HG03039 (cell line): ENCODE data around the gene F8.
A peak's percentile ranks its signal among the peaks of the same experiment; 100 is the strongest.
"Not testable (repeated sequence)": the region's sequence is repeated elsewhere in the genome, so short reads cannot be mapped to it uniquely, and the experiment has no call there.

ENCODE experiments used
- ATAC-seq: cut with Tn5 transposase; IDR thresholded peaks from one replicate; pipeline ENCODE4 v1.9.1; 2021; ENCODE audit warnings: mild to moderate bottlenecking, moderate library complexity; ENCODE audit not compliant: unreplicated experiment

The F8 gene

GRCh38 chrX:155035688-155036087 is 13.2 kb upstream of the F8 start:
- ATAC-seq: no peak

- ATAC-seq: no peak
These were observed 9.1 kb upstream of the F8 start for GRCh38 chrX:155031657-155032056.

GRCh38 chrX:155028877-155029291 is 6.4 kb upstream of the F8 start:
- no peak for ATAC-seq

- no peak for ATAC-seq
These were observed 5.6 kb upstream of the F8 start for GRCh38 chrX:155028129-155028528.

GRCh38 chrX:155027509-155028066 is 5.1 kb upstream of the F8 start:
- no peak for ATAC-seq

GRCh38 chrX:155026727-155027508 is 4.4 kb upstream of the F8 start, which contains the start of gene FUNDC2:
FUNDC2 (plus strand) TSS chrX:155026844; CDS start chrX:155026939, 95 bp downstream.
- peak; percentile 94 for ATAC-seq

GRCh38 chrX:155026420-155026726 is 3.9 kb upstream of the F8 start:
- ATAC-seq: no peak

- no peak for ATAC-seq
These were observed 1.6 kb upstream of the F8 start for GRCh38 chrX:155023907-155024833.

- ATAC-seq: no peak
These were observed 1.9 kb downstream of the F8 start for GRCh38 chrX:155020591-155020990.

GRCh38 chrX:155009994-155010472 is 12.5 kb downstream of the F8 start:
- ATAC-seq: no peak

- not testable (repeated sequence) for ATAC-seq
These were observed 13.9 kb downstream of the F8 start for GRCh38 chrX:155008578-155008977.

GRCh38 chrX:155006913-155007671 is 15.4 kb downstream of the F8 start:
- not testable (repeated sequence) for ATAC-seq

GRCh38 chrX:155006379-155006778 is 16.1 kb downstream of the F8 start:
- ATAC-seq: not testable (repeated sequence)

GRCh38 chrX:155005190-155005589 is 17.3 kb downstream of the F8 start:
- no peak for ATAC-seq

- no peak for ATAC-seq
These were observed 20.6 kb downstream of the F8 start for GRCh38 chrX:155001873-155002272.

GRCh38 chrX:155000841-155001240 is 21.7 kb downstream of the F8 start:
- no peak for ATAC-seq

GRCh38 chrX:154998204-154998880 is 24.2 kb downstream of the F8 start:
- no peak for ATAC-seq

GRCh38 chrX:154991476-154991875 is 31.0 kb downstream of the F8 start:
- ATAC-seq: no peak

GRCh38 chrX:154991039-154991438 is 31.5 kb downstream of the F8 start:
- ATAC-seq: peak; percentile 41

GRCh38 chrX:154990496-154990895 is 32.0 kb downstream of the F8 start:
- ATAC-seq: peak; percentile 49
